LNCAP (cell line): ENCODE data around the gene PPIF.

Experiments used
- CTCF ChIP-seq: fragments of 450-650 bp; IDR thresholded peaks from 2 replicates; pipeline ENCODE4 v1.5.1; 2017; ENCODE audit warnings: mild to moderate bottlenecking

The PPIF gene

GRCh38 chr10:79376751-79377556 is 29.7 kb downstream of the PPIF start:
- no peak for TF ChIP-seq CTCF

DNA sequence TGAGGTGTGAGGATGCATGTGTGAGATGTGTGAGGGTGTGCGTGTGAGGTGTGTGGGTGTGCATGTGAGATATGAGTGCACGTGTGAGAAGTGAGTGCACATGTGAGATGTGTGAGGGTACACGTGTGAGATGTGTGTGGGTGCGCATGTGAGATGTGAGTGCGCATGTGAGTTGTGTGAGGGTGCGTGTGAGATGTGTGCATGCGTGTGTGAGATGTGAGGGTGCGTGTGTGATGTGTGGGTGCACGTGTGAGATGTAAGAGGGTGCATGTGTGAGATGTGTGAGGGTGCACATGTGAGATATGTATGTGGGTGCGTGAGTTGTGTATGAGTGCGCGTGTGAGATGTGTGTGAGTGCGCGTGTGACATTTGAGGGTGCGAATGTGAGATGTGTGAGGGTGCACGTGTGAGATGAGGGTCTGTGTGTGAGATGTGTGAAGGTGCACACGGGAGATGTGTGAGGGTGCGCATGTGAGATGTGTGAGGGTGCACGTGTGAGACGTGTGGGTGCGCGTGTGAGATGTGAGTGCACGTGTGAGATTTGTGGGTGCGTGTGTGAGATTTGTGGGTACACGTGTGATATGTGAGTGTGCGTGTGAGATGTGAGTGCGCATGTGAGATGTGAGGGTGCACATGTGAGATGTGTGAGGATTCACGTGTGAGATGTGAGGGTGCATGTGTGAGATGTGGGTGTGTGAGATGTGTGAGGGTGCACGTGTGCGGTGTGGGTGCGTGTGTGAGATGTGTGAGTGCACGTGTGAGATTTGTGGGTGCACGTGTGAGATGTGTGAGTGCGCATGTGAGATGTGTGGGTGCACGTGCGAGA is 30.5 kb downstream of the PPIF start:
- TF ChIP-seq CTCF = no peak

DNA sequence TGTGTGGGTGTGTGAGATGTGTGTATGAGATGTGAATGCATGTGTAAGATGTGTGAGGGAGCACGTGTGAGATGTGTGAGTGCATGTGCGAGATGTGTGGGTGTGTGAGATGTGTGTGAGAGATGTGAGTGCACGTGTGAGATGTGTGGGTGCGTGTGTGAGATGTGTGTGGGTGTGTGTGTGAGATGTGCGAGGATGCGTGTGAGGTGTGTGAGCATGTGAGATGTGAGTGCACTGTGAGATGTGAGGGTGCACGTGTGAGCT is 31.0 kb downstream of the PPIF start:
- TF ChIP-seq CTCF = no peak

- no peak for TF ChIP-seq CTCF
Measured at GRCh38 chr10:79378647-79379511, 31.6 kb downstream of the PPIF start.

- no peak for TF ChIP-seq CTCF
Measured at GRCh38 chr10:79379512-79380124, 32.3 kb downstream of the PPIF start.

DNA sequence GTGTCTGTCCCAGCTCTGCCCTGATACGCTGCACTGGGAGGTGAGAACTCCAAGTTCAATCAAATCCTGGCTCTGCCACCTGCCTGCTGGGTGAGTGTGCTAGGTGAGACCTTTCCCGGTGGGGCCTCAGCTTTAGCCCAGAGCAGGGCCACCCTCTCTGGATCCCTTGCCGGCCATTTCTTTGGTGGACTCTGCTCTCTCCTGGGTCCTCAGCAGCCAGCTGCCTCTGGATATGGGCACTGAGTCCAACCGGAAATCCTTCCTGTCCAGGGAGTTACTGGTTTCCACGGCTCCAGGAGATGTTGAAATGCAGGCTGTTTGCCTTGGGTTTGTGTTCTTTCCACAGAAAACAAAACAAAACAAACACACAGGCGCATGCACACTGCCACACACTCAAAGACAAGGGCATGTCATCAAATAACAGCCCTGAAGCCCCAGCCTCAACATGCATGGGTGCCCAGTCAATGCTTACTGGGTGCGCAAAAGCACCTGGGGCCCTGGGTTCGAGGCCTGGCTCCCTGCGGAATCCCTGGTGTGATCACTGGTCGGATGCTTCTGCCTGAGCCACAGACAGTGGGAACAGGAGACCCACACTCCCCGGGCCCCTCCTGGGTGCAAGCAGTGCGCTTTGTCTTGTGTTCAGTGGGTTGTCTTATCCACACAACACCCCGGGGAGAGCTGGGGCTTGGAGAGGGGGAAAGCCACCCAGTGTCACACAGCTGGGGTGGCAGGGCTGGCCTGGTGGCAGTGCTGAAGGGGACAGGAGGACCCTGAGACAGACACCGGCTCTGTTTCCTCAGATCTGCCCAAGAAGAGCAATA is 33.1 kb downstream of the PPIF start:
- no peak for TF ChIP-seq CTCF
